ENCODE results near the gene PAQR4.

The PAQR4 gene

DNA sequence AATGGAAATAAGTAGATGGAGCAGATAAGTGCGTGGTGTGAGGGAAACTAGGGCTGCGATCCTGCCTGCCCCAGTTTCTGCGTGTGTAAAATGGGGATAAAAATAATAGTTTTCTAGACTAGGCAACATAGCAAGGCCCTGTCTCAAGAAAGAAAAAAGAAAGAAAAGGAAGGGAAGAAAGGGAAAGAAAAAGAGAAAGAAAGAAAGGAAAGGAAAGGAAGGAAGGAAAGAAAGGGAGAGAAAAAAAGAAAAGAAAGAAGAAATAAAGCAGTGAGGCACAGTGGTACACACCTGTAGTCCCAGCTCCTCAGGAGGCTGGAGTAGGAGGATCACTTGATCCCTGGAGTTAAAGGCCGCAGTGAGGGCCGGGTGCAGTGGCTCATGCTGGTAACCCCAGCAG, 13.3 kb downstream of the PAQR4 start:
- DNase-seq = no peak

DNA sequence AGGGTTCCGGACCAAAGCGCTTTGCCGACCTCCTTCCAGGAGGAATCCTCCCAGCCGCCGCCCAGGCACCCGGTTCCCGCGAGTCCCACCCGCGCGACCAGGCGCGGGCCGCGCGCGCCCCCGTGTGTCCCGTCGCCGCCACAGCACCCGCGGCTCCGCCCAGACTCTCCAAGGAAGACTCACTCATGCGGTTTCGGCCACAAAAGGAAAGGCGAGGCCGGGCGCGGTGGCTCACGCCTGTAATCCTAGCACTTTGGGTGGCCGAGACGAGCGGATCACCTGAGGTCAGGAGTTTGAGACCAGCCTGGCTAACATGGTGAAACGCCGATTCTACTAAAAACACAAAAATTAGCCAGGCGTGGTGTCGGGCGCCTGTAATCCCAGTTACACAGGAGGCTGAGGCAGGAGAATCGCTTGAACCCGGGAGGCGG, 14.6 kb downstream of the PAQR4 start:
- peak; percentile 24 for DNase-seq

- DNase-seq = no peak
Observed at GRCh38 chr16:2985462-2985861, 16.3 kb downstream of the PAQR4 start.

GRCh38 chr16:2985893-2986355, 16.8 kb downstream of the PAQR4 start:
- no peak for DNase-seq

GRCh38 chr16:2986623-2987188, 17.6 kb downstream of the PAQR4 start:
- no peak for DNase-seq

- DNase-seq = no peak
Observed at GRCh38 chr16:2987286-2987685, 18.1 kb downstream of the PAQR4 start.

DNA sequence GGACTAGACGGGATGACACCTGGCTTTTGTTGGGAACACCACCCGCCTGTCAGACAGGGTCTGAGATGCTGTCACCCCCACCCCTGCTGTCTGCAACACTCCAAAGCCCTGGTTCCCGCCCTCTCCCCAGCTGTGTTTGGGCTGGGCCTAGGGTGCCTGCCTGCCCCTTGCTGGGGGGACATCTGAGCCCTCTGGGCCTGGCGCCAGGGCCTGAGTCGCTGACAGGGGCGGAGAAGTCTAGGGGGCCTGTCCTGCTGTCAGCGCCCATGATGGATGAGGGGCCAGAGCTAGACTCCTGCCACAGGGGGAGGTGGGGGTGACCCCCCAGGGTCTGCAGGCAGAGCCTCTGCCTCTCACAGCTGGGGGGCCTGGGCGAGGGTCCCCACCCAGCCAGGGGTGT, 18.7 kb downstream of the PAQR4 start:
- DNase-seq = no peak

DNA sequence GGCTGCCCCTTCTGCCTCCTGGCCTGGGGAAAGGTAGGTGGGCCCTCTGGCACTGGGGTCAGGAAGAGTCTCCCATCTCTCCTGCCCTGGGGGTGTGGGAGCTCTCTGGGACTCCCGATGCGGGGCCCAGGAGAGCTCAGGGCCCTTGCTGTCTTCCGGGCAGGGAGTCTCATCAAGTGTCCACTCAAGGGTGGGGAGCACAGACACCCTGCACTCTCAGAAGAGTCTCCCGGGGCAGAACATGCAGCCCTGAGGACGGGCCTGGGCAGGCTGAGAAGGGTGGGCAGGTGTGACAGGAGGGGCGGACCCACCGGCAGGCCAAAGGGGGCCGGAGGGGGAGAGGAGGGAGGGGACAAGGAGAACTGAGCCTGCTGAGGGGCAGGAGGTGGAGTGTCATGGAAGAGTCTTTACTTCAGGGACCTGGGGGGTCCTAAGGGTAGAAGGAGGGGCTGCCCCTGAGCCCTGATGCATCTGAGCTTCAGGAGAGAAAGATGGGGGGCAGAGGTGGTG, 19.5 kb downstream of the PAQR4 start:
- DNase-seq = no peak

- DNase-seq = no peak
Observed at GRCh38 chr16:2990891-2991290, 21.7 kb downstream of the PAQR4 start.

DNA sequence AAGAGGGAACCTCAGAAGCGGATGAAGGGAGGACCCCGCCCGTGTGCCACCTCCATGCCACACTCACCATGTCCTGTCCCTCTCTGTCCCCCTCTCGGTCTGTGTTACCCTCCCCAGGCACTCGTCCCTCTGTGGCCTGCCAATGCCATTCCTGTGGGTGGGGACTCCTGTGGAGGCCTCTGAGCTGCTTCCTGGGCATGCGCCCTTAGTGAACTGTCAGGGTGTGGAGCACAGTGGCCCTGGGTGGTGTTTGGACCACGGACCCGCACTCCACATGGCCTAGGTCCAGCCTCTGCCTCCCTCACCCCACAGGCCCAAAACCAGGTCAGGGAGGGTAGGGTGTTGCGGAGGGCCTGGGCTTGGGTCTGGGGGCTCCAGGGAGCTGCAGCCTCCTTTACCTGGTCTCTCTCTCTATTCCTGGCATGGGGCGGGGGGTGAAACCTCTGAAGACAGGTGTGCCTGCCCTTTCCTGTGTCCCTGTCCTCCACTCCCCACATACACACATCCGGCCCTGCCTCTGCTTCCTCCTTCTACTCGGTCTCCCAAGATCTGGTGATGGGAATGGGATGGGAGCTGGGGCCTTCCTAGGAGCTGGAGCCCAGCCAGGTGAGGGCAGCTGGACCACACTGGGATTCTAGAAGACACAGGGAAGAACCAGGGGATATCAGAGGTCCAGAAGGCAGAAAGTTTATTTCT, 22.6 kb downstream of the PAQR4 start:
- no peak for DNase-seq

DNA sequence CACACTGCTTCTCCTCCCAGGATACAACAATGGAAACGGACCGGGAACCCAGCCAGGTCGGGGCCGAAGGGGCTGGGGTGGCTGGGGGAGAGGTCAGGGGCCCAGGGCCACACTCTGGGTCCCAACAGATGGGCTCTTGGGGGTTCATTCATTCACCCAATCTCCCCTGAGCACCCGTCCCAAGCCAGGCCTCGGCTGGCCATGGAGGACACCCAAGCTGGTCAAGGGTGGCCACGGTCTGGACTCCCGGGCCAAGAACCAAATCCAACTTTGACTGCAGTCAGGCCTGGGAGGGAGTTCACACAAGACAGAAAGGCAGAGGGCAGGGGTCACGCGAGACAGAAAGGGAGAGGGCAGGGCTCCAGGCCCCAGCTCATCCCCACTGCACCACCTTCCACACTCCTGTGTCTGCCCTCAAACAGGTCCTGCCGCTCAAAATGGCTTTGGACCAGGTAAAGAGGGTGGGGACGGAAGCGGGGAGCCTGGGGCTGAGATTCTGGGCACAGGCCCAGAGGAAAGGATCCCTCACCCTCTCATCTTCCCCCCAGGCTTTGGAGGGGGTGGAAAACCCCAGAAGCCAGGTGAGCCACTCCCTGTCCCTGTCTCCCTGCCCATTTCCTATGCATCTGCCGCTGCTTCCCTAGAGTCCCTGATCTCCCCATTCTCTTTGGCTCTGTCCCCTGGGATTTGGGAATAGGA, 23.4 kb downstream of the PAQR4 start:
- no peak for DNase-seq

DNA sequence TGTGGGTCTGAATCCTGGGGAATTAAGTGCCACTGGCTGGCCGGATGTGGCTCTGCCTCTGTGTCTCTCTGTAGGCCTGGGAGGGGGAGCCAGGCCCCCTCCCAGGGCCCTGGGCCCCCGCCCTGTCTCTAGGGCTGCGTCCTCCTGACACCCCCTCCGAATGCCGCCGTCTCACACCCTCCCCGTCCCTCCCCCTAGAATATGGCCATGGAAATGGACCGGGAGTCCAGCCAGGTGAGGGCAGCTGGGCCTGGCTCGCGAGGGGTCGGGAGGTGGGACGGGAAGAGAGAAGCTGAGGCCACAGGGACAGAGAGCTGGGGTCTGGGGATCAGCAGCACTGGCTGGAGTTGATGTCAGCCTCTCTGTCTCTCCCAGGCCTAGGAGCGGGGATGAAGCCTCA, 27.1 kb downstream of the PAQR4 start:
- no peak for DNase-seq

- DNase-seq = no peak
Observed at GRCh38 chr16:2999929-3000328, 30.8 kb downstream of the PAQR4 start.

GRCh38 chr16:3000540-3000939, 31.4 kb downstream of the PAQR4 start:
- no peak for DNase-seq

DNA sequence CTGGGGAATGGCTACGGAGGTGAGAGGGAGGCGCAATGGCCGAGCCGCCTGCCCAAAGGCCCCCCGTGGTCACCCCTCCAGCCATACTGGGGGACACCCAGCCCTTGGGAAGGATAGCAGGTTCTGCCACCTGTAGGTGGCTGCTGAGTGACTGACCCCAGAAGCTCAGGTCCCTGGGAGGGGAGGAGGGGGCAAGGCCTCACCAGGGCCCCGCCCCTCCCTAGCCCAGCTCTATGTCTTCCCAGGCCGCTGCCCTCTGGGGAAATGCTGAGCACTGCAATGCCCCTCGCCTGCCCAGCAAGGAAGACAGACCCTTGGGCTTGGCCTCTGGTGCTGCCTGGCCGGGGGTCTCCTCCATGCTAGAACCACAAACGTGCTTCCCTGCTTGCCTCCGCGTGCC, 32.2 kb downstream of the PAQR4 start:
- no peak for DNase-seq

GRCh38 chr16:3003582-3004270, 34.6 kb downstream of the PAQR4 start:
- DNase-seq = peak; percentile 97

- no peak for DNase-seq
Observed at GRCh38 chr16:3004319-3004718, 35.2 kb downstream of the PAQR4 start.

GRCh38 chr16:3004781-3005284, 35.7 kb downstream of the PAQR4 start:
- peak; percentile 18 for DNase-seq

GRCh38 chr16:3007059-3007956, 38.2 kb downstream of the PAQR4 start:
- DNase-seq = peak; percentile 38

GRCh38 chr16:3007957-3008689, 39.0 kb downstream of the PAQR4 start:
- peak; percentile 28 for DNase-seq

GRCh38 chr16:3008690-3009037, 39.5 kb downstream of the PAQR4 start:
- no peak for DNase-seq
